H1 (cell line): ENCODE measurements around the gene RNF145.

ENCODE experiments used
- GABPA ChIP-seq: IDR thresholded peaks from 2 replicates; pipeline ENCODE4 v1.6.1; 2011; ENCODE audit warnings: mild to moderate bottlenecking, low read length, moderate library complexity, borderline replicate concordance; ENCODE audit not compliant: insufficient read depth
- POLR2A ChIP-seq, 2 experiments: IDR thresholded peaks; 1 replicate in 1 of 2; 2 replicates in 1 of 2; pipeline ENCODE4 v1.6.1; 2011; ENCODE audit warnings: low read depth in 2 of 2, low read length in 2 of 2, mild to moderate bottlenecking in 2 of 2; ENCODE audit errors: control extremely low read depth in 1 of 2
- SIRT6 ChIP-seq: IDR thresholded peaks from one replicate; pipeline ENCODE4 v1.7.1; 2012; ENCODE audit warnings: low read length, inconsistent platforms
- TF ChIP-seq, protein P1 (sequence below), 3 experiments: IDR thresholded peaks; 1 replicate in 2 of 3; 2 replicates in 1 of 3; pipeline versions ENCODE4 v1.5.1 to v1.6.1; 2011; ENCODE audit warnings: low read length in 3 of 3, mild to moderate bottlenecking in 3 of 3, inconsistent platforms in 2 of 3, low read depth in 1 of 3, moderate library complexity in 1 of 3; ENCODE audit not compliant: insufficient read depth in 1 of 3; ENCODE audit errors: control extremely low read depth in 1 of 3

DNA sequence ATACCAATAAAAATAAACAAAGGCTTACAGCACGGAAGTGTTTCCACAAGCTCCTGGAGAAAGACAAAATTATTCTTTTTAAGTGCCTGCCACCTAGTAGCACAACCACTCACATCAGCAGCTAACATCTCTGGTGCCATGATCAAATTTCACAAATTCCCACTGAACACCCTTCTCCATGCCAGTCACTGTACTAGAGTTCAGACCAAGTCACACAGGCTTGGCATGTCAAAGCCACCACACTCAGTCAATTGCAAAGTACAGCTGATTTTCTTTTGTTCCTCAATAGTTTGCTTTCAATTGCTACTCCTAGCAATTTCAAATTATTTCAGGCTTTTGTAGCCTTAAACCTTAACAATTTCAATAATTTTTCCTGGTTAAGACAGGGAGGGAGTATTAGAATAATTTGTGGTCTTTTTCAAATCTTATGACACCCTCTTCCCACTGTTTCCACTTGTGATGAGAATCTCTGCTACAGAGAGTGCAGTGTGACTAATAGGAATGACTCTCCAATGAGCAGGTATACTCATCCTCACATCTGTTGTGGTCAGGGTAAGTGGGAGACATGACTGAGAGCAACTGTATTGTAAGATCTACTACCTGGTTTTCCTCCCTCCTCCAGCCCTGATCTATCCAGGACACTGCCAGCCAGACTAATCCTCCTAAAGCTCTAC lies 46.2 kb downstream of the RNF145 start:
- TF ChIP-seq POLR2A (IDR thresholded peaks at IDR 0.05; ENCODE audit: control extremely low read depth in 1 of 2, low read depth in 2 of 2, low read length in 2 of 2) (no peak), SIRT6 (no peak), GABPA (no peak)
- TF ChIP-seq, protein P1, sequence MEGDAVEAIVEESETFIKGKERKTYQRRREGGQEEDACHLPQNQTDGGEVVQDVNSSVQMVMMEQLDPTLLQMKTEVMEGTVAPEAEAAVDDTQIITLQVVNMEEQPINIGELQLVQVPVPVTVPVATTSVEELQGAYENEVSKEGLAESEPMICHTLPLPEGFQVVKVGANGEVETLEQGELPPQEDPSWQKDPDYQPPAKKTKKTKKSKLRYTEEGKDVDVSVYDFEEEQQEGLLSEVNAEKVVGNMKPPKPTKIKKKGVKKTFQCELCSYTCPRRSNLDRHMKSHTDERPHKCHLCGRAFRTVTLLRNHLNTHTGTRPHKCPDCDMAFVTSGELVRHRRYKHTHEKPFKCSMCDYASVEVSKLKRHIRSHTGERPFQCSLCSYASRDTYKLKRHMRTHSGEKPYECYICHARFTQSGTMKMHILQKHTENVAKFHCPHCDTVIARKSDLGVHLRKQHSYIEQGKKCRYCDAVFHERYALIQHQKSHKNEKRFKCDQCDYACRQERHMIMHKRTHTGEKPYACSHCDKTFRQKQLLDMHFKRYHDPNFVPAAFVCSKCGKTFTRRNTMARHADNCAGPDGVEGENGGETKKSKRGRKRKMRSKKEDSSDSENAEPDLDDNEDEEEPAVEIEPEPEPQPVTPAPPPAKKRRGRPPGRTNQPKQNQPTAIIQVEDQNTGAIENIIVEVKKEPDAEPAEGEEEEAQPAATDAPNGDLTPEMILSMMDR (IDR thresholded peaks at IDR 0.05; ENCODE audit: control extremely low read depth in 1 of 3, insufficient read depth in 1 of 3, low read depth in 1 of 3, low read length in 3 of 3): no peak
